Activated CD4-positive, CD25-positive, alpha-beta regulatory T cell (primary cell): ENCODE results near the gene ZNF574.

ENCODE experiments used
- DNase-seq, 4 experiments: peaks; one replicate each; lab custom pipeline; 2025; lab: John Stamatoyannopoulos, UW

ZNF574 gene

DNA sequence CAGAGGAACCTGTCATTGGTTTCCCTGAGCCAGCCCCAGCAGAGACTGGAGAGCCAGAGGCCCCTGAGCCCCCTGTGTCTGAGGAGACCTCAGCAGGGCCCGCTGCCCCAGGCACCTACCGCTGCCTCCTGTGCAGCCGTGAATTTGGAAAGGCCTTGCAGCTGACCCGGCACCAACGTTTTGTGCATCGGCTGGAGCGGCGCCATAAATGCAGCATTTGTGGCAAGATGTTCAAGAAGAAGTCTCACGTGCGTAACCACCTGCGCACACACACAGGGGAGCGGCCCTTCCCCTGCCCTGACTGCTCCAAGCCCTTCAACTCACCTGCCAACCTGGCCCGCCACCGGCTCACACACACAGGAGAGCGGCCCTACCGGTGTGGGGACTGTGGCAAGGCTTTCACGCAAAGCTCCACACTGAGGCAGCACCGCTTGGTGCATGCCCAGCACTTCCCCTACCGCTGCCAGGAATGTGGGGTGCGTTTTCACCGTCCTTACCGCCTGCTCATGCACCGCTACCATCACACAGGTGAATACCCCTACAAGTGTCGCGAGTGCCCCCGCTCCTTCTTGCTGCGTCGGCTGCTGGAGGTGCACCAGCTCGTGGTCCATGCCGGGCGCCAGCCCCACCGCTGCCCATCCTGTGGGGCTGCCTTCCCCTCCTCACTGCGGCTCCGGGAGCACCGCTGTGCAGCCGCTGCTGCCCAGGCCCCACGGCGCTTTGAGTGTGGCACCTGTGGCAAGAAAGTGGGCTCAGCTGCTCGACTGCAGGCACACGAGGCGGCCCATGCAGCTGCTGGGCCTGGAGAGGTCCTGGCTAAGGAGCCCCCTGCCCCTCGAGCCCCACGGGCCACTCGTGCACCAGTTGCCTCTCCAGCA is 4.2 kb downstream of the ZNF574 start:
- DNase-seq: no peak

DNA sequence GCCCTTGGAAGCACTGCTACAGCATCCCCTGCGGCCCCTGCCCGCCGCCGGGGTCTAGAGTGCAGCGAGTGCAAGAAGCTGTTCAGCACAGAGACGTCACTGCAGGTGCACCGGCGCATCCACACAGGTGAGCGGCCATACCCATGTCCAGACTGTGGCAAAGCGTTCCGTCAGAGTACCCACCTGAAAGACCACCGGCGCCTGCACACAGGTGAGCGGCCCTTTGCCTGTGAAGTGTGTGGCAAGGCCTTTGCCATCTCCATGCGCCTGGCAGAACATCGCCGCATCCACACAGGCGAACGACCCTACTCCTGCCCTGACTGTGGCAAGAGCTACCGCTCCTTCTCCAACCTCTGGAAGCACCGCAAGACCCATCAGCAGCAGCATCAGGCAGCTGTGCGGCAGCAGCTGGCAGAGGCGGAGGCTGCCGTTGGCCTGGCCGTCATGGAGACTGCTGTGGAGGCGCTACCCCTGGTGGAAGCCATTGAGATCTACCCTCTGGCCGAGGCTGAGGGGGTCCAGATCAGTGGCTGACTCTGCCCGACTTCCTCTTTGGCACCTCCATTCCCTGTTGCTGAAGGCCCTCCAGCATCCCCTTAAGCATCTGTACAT is 4.9 kb downstream of the ZNF574 start:
- no peak for DNase-seq

DNA sequence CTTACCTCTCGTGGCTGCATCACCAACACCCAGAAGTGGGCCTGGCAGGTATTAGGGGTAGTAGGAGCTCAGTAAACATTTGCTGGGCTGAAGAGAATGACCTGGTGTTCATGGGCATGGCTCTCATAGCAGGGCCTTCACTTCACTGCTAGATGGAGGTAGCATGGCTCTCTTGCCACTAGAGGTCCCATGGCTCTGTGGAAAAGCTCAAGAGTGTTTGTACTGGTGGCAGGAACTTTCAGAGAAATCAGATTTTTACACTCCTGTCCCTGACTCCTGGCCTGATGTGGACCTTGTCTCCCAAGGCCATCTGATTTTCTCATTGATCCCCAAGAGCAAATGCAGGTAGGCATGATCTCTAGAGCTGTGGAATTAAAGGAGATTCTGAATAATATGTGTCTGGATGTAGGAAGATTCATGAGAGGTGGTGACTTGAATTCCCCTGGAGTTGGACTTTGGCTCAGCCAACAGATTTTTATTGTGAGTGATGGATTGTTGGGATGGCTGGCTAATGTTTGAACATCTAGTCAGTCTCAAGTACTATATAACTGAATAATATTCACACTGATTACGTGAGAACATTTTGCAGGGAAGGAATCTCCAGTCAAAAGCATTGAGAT is 5.7 kb downstream of the ZNF574 start:
- DNase-seq: no peak

DNA sequence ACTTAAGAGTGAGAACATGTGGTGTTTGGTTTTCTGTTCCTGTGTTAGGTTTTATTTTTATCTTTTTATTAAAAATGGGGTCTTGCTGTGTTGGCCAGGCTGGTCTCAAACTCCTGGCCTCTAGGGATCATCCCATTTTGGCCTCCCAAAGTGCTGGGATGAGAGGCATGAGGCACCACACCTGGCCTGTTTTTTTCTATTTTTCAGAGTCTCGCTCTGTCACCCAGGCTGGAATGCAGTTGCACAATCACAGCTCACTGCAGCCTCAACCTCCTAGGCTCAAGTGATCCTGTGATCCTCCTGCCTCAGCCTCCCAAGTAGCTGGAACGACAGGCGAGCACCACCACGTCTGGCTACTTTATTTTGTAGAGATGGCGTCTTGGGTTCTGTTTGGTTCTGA is 7.6 kb downstream of the ZNF574 start:
- DNase-seq: no peak

DNA sequence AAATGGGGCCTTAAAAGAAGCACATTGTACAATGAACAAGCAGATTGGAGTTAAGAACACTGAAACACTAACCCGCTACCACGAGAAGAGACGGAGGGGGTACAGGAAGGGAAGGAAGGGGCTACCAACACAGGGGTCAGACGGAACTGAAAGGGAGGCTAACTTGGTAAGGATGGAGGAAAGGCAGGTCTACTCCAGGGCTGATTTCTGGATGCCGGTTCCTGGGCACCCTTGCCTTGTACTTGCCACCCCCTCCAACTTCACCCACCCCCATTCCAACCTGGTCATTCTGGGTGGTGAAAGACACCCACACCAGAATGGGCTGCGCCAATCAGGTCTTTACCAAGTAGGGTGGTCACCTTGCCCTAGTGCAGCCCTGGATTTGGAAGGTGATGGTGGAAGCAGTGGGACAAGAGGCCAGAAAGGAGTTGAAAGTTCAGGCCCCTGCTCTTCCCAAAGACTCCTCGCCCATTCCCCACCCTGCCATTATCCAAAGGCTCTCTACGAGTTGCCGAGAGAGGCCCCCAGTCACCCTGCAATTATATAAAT is 10.3 kb downstream of the ZNF574 start:
- no peak for DNase-seq

DNA sequence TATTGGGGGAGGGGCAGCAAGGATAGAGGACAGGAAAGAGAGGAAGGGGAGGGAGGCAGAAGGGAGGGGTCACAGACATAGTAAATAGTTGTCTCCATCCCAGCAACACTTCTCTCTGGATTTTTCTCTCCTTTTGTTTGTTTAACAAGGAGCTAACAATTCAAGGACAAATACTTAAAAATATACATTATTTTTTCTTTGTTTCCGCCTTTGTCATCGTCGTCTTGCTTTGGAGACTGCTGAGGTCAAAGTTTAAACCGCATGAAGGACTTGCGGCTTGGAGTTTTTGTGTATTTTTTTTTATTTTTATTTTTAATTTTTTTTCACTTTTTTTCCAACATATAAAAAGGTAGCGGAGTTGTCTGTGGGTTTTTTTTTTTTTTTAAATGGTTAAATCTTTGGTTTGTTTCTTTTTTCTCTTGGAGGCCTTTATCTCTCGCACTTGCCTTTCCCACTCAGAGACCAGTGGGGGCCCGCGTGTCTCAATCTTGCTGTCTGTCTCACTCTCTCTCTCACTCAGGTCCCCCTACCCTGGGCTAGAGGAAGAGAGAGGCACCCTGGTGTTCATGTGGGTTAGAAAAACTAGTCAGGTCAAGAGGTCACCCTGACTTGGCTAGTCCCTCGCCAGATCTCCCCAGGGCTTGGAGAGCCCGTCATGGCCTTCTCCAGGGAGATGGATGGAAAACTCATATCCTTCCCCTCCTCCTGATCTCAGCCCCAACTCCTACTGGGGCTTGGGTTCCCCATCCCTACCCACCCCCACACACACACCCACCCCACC is 11.0 kb downstream of the ZNF574 start:
- no peak for DNase-seq

DNA sequence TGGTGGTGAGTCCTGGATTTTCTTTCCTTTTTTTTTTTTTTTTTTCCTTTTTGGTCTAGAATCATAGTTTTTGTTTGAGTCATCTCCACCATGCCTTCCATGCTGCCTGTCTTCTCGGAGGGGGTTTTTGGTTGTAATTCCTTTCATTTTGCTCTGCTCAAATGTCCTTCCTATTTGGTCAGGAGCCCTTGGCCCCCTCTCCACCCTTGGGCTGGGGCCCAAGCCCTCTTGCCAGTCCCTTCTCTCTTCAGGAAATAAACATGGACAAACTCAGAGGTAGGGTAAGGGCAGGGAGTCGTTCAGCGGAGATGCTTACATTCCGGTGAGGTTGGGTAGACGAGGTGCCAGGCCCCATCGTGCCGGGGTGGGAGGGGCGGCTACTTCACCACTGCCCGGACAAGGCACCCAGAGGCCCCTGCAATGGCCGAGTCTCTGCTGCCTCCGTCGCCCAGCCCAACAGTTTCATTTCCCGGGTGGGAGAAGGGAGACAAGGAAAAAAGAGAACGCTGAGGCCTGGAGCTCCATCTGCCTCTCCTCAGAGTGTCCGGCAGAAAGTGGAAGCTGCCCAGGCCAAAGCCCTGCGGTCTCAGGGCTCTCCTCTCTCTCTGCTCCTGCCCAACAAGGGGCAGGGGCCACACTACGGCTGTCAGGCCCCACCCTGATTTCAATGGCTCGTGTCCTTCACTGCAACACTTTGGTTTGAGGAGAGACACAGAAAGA is 12.7 kb downstream of the ZNF574 start:
- DNase-seq: no peak

DNA sequence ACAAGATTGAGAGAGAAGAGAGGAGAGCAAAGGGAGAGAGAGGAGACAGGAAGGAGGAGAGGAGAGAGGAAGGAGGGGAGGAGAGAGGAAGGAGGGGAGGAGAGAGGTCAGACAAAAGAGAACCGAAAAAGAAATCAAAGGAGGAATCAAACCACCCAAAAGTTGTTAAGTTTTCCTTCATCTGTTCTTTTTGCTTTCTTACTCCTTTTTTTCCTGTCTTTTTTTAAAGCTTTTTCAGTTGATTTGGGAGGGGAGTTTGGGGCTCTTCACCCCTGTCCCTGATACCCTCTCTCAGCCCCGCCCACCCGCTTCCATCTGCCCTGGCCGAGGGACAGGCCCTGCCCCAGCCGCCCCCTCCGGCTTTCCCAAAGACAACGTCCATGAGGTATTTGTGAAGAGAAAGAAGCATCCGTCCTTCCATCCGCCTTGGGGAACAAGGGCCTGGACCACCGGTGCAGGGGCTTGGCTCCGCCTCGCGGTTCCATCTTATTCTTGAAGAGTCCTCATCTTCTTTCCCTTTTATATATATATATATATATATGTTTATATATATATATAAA is 13.3 kb downstream of the ZNF574 start:
- no peak for DNase-seq

DNA sequence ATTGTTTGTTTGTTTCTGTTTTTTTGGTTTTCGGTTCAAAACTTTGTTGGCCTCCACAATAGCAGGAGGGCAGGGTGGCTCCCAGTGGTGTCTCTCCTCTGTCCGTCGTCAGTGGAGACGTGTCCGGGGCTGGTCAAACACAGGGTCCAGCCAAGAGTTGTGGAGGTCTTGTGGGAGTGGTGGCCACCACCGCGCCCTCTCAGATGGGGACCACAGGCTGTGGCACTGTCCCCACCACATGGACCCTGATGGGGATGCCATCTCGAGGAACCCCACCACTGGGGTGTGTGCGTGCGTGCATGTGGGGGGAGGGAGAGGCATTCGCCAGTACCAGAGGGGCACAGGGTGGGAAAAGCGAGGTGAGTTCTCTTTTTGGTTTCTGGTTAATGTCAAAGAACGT is 13.8 kb downstream of the ZNF574 start:
- DNase-seq: no peak

GRCh38 chr19:42090672-42091071 is 14.7 kb downstream of the ZNF574 start:
- no peak for DNase-seq

DNA sequence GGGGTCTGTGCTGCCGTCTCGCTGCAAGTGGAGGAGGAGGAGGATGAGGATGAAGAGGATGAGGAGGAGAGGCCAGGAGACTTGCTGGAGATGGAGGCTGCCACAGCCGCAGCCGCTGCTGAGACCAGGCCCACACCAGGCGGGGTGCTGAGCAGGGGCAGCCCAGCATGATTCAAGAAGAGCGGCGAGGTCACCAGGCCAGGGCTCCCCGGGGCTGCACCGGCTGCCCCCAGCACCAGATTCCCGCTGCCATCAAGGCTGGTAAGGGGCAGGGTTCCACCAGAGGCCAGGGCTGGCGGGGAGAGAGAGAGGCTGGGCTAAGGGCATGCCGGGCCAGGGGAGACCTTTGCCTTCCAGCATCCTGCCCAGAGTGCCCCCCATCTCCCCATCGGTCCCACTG is 15.3 kb downstream of the ZNF574 start:
- DNase-seq: no peak

DNA sequence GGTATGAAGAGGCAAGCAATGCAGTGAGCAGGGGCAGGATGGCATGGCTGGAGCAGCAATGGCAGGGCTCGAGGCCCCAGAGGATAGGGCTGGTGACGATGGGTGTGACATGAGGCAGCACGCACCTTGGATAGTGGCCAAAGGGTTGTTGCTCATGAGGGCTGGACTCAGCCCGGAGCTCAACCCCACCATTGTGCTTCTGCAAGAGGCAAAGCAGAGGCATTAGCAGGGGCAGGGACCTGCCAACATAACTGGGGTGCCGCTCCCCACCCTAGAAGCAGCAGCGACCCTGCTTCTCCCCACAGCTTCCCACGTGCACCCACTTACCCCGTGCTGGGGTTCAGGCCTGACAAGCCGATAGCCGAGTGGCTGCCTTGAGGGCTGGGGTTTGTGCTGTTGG is 15.8 kb downstream of the ZNF574 start:
- no peak for DNase-seq

DNA sequence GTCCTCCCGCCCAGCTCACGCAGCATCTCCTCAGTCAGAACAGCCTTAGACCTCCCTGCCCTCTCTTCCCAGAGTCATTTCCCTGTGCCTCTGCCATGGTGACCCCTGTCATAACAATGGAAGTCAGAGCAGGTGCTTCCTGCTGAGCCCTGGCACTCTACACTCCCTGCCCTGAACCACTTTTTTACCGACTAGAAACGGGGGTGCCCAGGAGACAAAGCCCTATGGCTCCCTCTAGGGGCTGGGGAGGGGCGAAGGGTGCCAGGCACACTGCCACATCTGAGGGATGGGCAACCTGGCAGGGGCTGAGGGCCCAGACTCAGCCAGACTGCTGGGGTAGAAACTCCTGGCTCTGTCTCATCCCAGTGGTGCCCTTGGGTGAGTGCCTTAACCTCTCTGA is 16.4 kb downstream of the ZNF574 start:
- DNase-seq: no peak

DNA sequence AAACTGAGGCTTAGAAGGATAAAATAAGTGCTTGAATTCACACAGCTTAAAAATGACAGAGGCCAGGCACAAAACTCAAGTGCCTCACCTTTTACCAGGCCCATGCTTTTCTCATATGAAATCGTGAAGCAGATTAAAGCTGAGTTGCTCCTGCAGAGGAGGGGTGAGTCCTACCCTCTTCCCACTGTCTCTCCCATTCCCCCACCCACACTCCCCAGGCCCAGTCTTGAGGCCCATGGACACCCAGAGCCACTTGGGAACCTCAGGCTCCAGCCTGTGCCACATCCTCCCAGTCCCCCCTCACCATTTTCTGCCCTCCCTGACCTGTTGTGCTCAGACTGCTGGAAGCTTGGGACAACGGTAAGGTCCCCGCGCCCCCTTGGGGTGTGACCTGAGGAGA is 17.5 kb downstream of the ZNF574 start:
- no peak for DNase-seq

DNA sequence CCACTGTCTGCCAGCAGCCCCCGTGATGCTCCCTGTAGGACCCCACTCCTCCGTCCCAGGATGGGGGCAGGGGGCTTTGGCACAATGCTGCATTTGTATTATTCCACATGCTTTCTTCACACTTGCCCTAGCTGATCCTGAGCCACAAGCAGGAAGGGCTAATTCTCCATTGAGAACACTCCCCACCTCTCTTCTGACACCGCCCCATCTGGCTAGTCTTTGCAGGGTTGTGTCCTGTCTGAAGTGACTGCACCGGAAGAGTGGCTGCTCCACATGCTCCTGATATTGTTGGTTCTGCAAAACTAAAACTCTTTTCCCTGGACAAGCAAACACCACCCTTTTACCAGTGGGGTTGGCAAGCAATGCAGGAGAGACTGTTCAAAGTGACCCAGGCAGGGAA is 18.0 kb downstream of the ZNF574 start:
- no peak for DNase-seq

GRCh38 chr19:42095142-42095813 is 19.3 kb downstream of the ZNF574 start:
- no peak for DNase-seq

- no peak for DNase-seq
Observed at GRCh38 chr19:42095814-42096230, 19.9 kb downstream of the ZNF574 start.

DNA sequence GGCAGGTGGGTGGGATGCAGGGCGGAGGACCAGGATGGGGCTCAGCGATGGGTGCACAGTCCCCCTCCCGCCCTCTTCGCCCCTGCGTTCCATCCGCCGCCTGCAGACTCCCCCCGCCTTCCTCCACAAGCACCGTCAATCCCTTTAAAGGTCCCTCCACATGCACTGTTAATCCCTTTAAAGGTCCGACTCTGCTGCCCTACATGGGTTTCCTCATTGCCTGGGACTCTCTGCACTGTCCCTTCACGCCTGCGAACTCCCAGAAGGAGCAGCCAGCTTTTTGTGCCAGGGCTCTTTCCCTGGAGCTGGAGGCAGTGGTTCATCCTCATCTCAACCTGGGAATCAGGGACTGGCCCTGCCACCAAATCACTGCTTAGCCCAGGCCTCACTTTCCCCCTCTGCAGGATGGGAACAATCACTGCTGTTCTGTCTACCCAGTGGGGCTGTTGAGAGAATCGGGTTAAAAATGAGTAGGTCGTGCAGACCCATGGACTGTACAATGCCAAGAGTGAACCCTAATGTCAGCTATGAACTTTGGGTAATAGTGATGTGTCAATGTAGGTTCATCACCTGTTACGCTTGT is 20.4 kb downstream of the ZNF574 start:
- DNase-seq: no peak

DNA sequence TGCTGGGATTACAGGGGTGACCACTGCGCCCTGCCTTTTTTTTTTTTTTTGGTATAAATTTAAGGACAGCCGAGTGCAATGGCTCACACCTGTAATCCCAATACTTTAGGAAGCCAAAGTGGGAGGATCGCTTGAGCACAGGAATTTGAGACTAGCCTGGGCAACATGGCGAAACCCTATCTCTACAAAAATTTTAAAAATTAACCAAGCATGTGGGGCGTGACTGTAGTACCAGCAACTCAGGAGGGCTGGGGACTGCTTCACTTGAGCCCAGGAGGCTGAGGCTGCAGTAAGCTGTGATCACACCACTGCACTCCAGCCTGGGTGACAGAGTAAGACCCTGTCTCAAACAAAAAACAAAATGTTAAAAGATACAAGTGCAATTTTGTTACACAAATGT is 21.5 kb downstream of the ZNF574 start:
- no peak for DNase-seq

DNA sequence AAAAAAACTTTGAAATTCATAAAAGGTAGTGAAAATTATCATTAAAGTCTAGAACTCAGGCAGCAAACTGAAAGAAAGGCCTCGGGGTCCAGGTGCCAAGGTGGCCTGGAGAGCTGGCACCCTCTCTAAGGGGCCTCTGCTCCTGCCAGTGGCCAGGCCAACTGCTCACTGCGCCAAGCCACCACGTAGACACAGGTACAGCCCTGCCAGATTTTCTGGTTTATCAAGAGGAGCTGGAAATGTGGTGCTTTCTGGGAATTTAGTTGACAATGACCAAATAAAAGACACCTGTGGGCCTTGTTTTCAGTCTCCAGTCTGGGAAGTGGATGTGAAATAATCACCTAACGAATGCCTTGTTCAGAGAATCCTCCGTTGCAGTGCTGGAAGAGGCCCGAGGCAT is 22.8 kb downstream of the ZNF574 start:
- DNase-seq: no peak
